GM21529 (cell line): ENCODE results near the gene OR10AG1.

Experiments used
- ATAC-seq: cut with Tn5 transposase; IDR thresholded peaks from one replicate; pipeline ENCODE4 v1.9.1; 2021; ENCODE audit not compliant: unreplicated experiment

The OR10AG1 gene

GRCh38 chr11:55969845-55970244 is at the start of gene OR10AG1:
OR10AG1 (minus strand) TSS chr11:55969945; CDS start chr11:55969907, 38 bp downstream.
- ATAC-seq: no peak

GRCh38 chr11:56013805-56014204 is 44.1 kb upstream of the OR10AG1 start:
- no peak for ATAC-seq

- no peak for ATAC-seq
Observed at GRCh38 chr11:56010716-56011115, 41.0 kb upstream of the OR10AG1 start.

- ATAC-seq: no peak
Observed at GRCh38 chr11:55994525-55994924, 24.8 kb upstream of the OR10AG1 start, which contains the start of gene OR5F1. OR5F1 (minus strand) TSS chr11:55994625; CDS start chr11:55994625, 0 bp downstream.

- ATAC-seq: no peak
Observed at GRCh38 chr11:55970935-55971334, 1.2 kb upstream of the OR10AG1 start.

GRCh38 chr11:55967914-55968313 is 1.8 kb downstream of the OR10AG1 start:
- no peak for ATAC-seq

GRCh38 chr11:55966391-55966790 is 3.4 kb downstream of the OR10AG1 start:
- ATAC-seq: no peak

GRCh38 chr11:55956521-55956920 is 13.2 kb downstream of the OR10AG1 start:
- no peak for ATAC-seq

GRCh38 chr11:55949330-55949729 is 20.4 kb downstream of the OR10AG1 start:
- ATAC-seq: no peak

GRCh38 chr11:55942785-55943392 is 26.9 kb downstream of the OR10AG1 start:
- no peak for ATAC-seq

- ATAC-seq: no peak
Observed at GRCh38 chr11:55936300-55936699, 33.4 kb downstream of the OR10AG1 start, which contains the start of gene OR5I1. OR5I1 (minus strand) TSS chr11:55936400; CDS start chr11:55936400, 0 bp downstream.

- no peak for ATAC-seq
Observed at GRCh38 chr11:55920537-55920936, 49.2 kb downstream of the OR10AG1 start.
